Sigmoid colon (tissue), 7 donors: ENCODE results near the gene ASPHD2. TPM values are rescaled to one million over a fixed set of nuclear protein-coding genes. Genes with fewer than 3 reads are reported as not detected.

ENCODE experiments used
- DNase-seq: peaks from one replicate; pipeline ENCODE4 v3.0.0-alpha.2; 2019
- H3K27ac ChIP-seq, 4 donors: fragments of 200-600 bp; sonication (generic); one replicate each; pipeline ENCODE4 v1.5.1; 2016 to 2019; ENCODE audit warnings: mild to moderate bottlenecking in 1 of 4
- H3K27me3 ChIP-seq, 3 donors: fragments of 200-600 bp; sonication (generic); one replicate each; pipeline ENCODE4 v1.5.1; 2019; ENCODE audit warnings: mild to moderate bottlenecking in 1 of 3
- H3K36me3 ChIP-seq, 4 donors: fragments of 200-600 bp; sonication (generic); one replicate each; pipeline ENCODE4 v1.5.1; 2016 to 2019
- H3K4me1 ChIP-seq, 4 donors: fragments of 200-600 bp; sonication (generic); one replicate each; pipeline ENCODE4 v1.5.1; 2017 to 2019
- H3K4me3 ChIP-seq, 4 donors: fragments of 200-600 bp; sonication (generic); one replicate each; pipeline ENCODE4 v1.5.1; 2017 to 2019; ENCODE audit warnings: mild to moderate bottlenecking in 2 of 4, moderate library complexity in 1 of 4
- H3K9me3 ChIP-seq, 4 donors: fragments of 200-600 bp in 3 of 4; sonication (generic) in 3 of 4; one replicate each; pipeline versions ENCODE4 v1.5.1 to v1.6.1; 2013 to 2019
- EP300 ChIP-seq, 4 donors: sonication (generic); formaldehyde crosslinking; IDR thresholded peaks; one replicate each; pipeline ENCODE4 v1.6.1; 2017; ENCODE audit warnings: antibody characterized with exemption in 4 of 4
- POLR2A ChIP-seq, 2 donors: fragments of 450-650 bp; IDR thresholded peaks; one replicate each; pipeline ENCODE4 v1.6.1; 2016; ENCODE audit warnings: antibody characterized with exemption in 2 of 2, mild to moderate bottlenecking in 2 of 2, moderate library complexity in 2 of 2
- POLR2AphosphoS5 ChIP-seq, 4 donors: sonication (generic); formaldehyde crosslinking; IDR thresholded peaks; one replicate each; pipeline ENCODE4 v1.6.1; 2017; ENCODE audit warnings: antibody characterized with exemption in 4 of 4
- WGBS, 2 donors: extraction: QIAGEN DNeasy Blood & Tissue Kit; methylation state at CpG; one replicate each; pipeline ENCODE4 v1.1.7; 2013; 5-methylcytosine and 5-hydroxymethylcytosine counted together
- intact Hi-C: fragments of 100-400 bp; cut with DNase I; formaldehyde crosslinking; loops from one replicate; pipeline ENCODE4 v1.15.1; 2023
- polyA plus RNA-seq, 3 donors: library from polyadenylated mRNA; stranded (reverse); fragments of 200-250 nt; gene quantifications; one replicate each; pipeline ENCODE4 v1.2.3, GENCODE V29; 2013
- small RNA-seq, 3 donors: library from RNA; depleted of rRNA; stranded (forward); fragments of <200 nt; gene quantifications; one replicate each; pipeline ENCODE3, GENCODE V24; 2016
- total RNA-seq, 4 donors: library from RNA; depleted of rRNA; stranded (reverse); fragments of >200 nt; gene quantifications; one replicate each; pipeline ENCODE4 v1.1.0, GENCODE V29; 2016
- TF ChIP-seq, protein P1 (sequence below), 4 experiments: fragments of 450-650 bp in 3 of 4; fragments of 200-600 bp in 1 of 4; IDR thresholded peaks; one replicate each; pipeline ENCODE4 v1.5.1; 2016 to 2019; ENCODE audit warnings: antibody characterized with exemption in 4 of 4, mild to moderate bottlenecking in 3 of 4, moderate library complexity in 2 of 4
- donor health status: healthy with polysubstance abuse.
- donor health status: Bipolar disorder and iron deficiency.
- donor health status: healthy.

Gene ASPHD2
- total and polyA plus RNA-seq, 7 donors: 0.83 to 3.4 (median 1.4) TPM

DNA sequence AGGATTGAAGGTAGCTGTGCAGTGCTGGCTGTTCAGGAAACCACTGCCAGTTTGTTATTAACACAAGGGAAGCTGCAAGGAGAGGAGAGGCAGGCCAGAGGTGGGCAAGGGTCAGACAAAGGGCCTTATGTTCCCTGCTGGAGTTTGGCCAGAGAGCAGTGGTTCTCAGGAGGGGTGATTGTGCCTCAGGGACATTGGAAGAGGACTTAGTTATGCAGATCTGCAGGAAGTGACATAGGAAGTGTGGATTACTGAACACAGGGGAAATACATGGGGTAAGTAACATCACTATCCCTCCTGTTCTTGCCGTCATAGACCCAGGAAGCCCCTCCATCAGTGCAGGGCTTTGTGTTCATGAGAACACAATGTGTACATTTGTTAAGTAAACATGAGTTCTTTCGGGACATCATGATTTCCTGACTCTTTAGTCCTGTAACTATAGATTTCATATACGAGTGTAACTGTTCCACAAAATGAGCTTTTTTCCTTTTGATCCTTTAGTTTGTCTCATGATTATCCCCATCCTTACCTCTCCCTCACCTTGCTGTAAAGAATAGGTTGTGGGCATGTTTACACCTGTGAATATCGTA, 60.5 kb downstream of the ASPHD2 start:
- Histone ChIP-seq H3K36me3 (peaks cover 26 to 76% (median 42%) of the 10 kb centered on the region in 4 donors), H3K27me3 (no peaks in the 10 kb centered on the region), H3K9me3 (no peaks in the 10 kb centered on the region), H3K4me3 (no peak overlapping the region), H3K27ac (no peak overlapping the region), H3K4me1 (peaks cover 0 to 11% (median 9%) of the 10 kb centered on the region in 4 donors)
- 70 to 75% methylated on average over 4 of the region's 4 CpGs for WGBS, 2 donors
- intact Hi-C loops: no loop called here
- DNase-seq: no peak
- TF ChIP-seq POLR2A (IDR thresholded peaks at IDR 0.05) (no peak), POLR2AphosphoS5 (IDR thresholded peaks at IDR 0.05) (no peak), EP300 (IDR thresholded peaks at IDR 0.05) (no peak)
- TF ChIP-seq, protein P1, sequence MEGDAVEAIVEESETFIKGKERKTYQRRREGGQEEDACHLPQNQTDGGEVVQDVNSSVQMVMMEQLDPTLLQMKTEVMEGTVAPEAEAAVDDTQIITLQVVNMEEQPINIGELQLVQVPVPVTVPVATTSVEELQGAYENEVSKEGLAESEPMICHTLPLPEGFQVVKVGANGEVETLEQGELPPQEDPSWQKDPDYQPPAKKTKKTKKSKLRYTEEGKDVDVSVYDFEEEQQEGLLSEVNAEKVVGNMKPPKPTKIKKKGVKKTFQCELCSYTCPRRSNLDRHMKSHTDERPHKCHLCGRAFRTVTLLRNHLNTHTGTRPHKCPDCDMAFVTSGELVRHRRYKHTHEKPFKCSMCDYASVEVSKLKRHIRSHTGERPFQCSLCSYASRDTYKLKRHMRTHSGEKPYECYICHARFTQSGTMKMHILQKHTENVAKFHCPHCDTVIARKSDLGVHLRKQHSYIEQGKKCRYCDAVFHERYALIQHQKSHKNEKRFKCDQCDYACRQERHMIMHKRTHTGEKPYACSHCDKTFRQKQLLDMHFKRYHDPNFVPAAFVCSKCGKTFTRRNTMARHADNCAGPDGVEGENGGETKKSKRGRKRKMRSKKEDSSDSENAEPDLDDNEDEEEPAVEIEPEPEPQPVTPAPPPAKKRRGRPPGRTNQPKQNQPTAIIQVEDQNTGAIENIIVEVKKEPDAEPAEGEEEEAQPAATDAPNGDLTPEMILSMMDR (IDR thresholded peaks at IDR 0.05): no peak

DNA sequence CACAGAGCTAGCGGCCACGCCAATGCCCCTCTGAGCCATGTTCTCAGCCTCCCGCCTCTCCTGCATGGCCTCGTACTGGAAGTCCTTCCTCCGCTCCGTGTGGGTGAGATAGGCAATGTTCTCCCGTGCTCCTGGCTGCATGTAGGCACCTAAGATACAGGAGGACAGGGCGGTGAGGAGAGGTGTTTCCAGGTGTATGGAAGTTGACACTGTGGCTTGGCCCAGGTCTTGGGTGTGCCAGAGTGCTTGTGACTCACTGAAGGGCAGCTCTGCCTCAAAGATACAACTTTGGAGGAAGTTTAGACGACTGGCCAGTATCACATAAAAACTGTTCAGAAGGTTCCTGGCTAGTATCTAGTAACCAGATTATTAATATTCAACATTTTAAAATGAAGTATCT, 63.2 kb downstream of the ASPHD2 start:
- no peaks in the 10 kb centered on the region for H3K27me3 ChIP-seq
- WGBS, 2 donors: 91 to 95% methylated on average over 9 of the region's 9 CpGs
- intact Hi-C loops: no loop called here
- TF ChIP-seq POLR2A (IDR thresholded peaks at IDR 0.05) (no peak), POLR2AphosphoS5 (IDR thresholded peaks at IDR 0.05) (no peak), EP300 (IDR thresholded peaks at IDR 0.05) (no peak)
- TF ChIP-seq, protein P1 (IDR thresholded peaks at IDR 0.05): no peak
- DNase-seq: no peak
- H3K27ac ChIP-seq: no peak overlapping the region
- H3K9me3 ChIP-seq: no peaks in the 10 kb centered on the region
- no peaks in the 10 kb centered on the region for H3K4me1 ChIP-seq
- peaks cover 47 to 100% (median 59%) of the 10 kb centered on the region in 4 donors for H3K36me3 ChIP-seq
- no peak overlapping the region for H3K4me3 ChIP-seq

DNA sequence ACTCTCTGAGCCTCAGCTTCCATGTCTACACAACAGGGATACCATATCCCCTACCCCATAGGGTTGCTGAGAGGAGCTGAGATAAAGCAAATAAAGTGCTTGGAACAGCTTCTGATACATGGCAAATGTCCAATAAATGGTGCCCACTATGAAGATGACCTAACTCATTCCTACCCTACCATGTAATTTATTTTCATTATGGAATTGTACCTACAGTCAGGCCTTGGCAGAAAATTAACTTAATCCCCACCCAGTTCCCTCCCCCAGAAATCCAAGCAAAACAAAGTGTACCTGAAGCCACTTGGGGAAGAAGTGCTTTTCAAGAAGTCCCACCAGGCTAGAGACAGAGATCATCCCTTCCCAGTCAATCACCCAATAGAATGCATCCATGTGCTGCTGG, 65.4 kb downstream of the ASPHD2 start:
- H3K36me3 ChIP-seq: peaks cover 32 to 100% (median 60%) of the 10 kb centered on the region in 4 donors
- H3K4me3 ChIP-seq: no peak overlapping the region
- no peak for DNase-seq
- H3K9me3 ChIP-seq: no peaks in the 10 kb centered on the region
- H3K27ac ChIP-seq: no peak overlapping the region
- no peak for TF ChIP-seq EP300 (IDR thresholded peaks at IDR 0.05)
- TF ChIP-seq POLR2AphosphoS5 (IDR thresholded peaks at IDR 0.05): no peak
- TF ChIP-seq, protein P1 (IDR thresholded peaks at IDR 0.05): no peak
- TF ChIP-seq POLR2A (IDR thresholded peaks at IDR 0.05): no peak
- intact Hi-C loops: no loop called here
- no peaks in the 10 kb centered on the region for H3K27me3 ChIP-seq
- no peaks in the 10 kb centered on the region for H3K4me1 ChIP-seq

Small RNA genes lying within 50 kb of the gene (small RNA-seq; reads per million reads assigned to genes)
- gene RNA5SP495: 0 reads per million in 3 donors

Other genes starting within 250 kb of the ASPHD2 start
- 10 to 100 TPM; 16.0 to 48.7 (median 20.5) TPM for gene HPS4, start 54.5 kb downstream of the ASPHD2 start, total RNA-seq
- 10 to 100 TPM in 1 of 3 donors, 1 to 10 TPM in 2; 4.8 to 19.0 (median 9.0) TPM for gene HPS4, start 54.5 kb downstream of the ASPHD2 start, polyA plus RNA-seq
- gene SRRD, start 54.6 kb downstream of the ASPHD2 start, total RNA-seq: 10 to 100 TPM in 3 of 4 donors, 1 to 10 TPM in 1; 10.0 to 17.4 (median 11.3) TPM
- gene SRRD, start 54.6 kb downstream of the ASPHD2 start, polyA plus RNA-seq: 10 to 100 TPM in 1 of 3 donors, 1 to 10 TPM in 2; 4.4 to 10.0 (median 4.8) TPM
- gene TFIP11, start 83.2 kb downstream of the ASPHD2 start, total RNA-seq: 10 to 100 TPM; 14.0 to 19.1 (median 15.8) TPM
- gene TFIP11, start 83.2 kb downstream of the ASPHD2 start, polyA plus RNA-seq: 10 to 100 TPM in 2 of 3 donors, 1 to 10 TPM in 1; 8.4 to 18.2 (median 10.2) TPM
- gene TPST2, start 160.9 kb downstream of the ASPHD2 start, total RNA-seq: 10 to 100 TPM; 15.9 to 24.3 (median 17.2) TPM
- 10 to 100 TPM in 1 of 3 donors, 1 to 10 TPM in 2; 5.1 to 13.8 (median 5.4) TPM for gene TPST2, start 160.9 kb downstream of the ASPHD2 start, polyA plus RNA-seq
- gene CRYBB1, start 188.8 kb downstream of the ASPHD2 start, total RNA-seq: 1 to 10 TPM in 1 of 4 donors, under 1 TPM in 1, not detected in 2; 0.82 to 1.8 TPM
- gene CRYBB1, start 188.8 kb downstream of the ASPHD2 start, polyA plus RNA-seq: 1 to 10 TPM in 1 of 3 donors, under 1 TPM in 1, not detected in 1; 0.47 to 3.0 TPM
- gene CRYBA4, start 192.7 kb downstream of the ASPHD2 start, total RNA-seq: not detected
- not detected for gene CRYBA4, start 192.7 kb downstream of the ASPHD2 start, polyA plus RNA-seq
- 1 to 10 TPM in 3 of 4 donors, under 1 TPM in 1; 0.82 to 1.7 (median 1.3) TPM for gene MIAT, start 228.3 kb downstream of the ASPHD2 start, total RNA-seq
- 1 to 10 TPM in 1 of 3 donors, under 1 TPM in 1, not detected in 1; under 0.01 to 3.4 TPM for gene MIAT, start 228.3 kb downstream of the ASPHD2 start, polyA plus RNA-seq